HCT116 (cell line): Measurements from ENCODE around the gene GALNT2.

Experiments used
- CTCF ChIP-seq, 3 experiments: fragments of 200-600 bp in 1 of 3; sonication (generic) in 1 of 3; IDR thresholded peaks in 2 of 3; conservative IDR thresholded peaks in 1 of 3; 2 replicates each; pipeline ENCODE4 v1.5.1; 2012 to 2017; ENCODE audit warnings: low read depth in 2 of 3, low read length in 2 of 3, antibody characterized with exemption in 1 of 3, borderline replicate concordance in 1 of 3, control low read depth in 1 of 3, mild to moderate bottlenecking in 1 of 3, mixed read lengths in 1 of 3, mixed run types in 1 of 3, moderate library complexity in 1 of 3; ENCODE audit not compliant: insufficient read depth in 1 of 3
- EZH2 ChIP-seq: fragments of 200-600 bp; sonication (generic); IDR thresholded peaks from 2 replicates; pipeline ENCODE4 v1.6.1; 2017; ENCODE audit warnings: antibody characterized with exemption, mixed run types
- MAX ChIP-seq: IDR thresholded peaks from 2 replicates; pipeline ENCODE4 v1.6.1; 2012
- POLR2A ChIP-seq: IDR thresholded peaks from 2 replicates; pipeline ENCODE4 v1.7.0; 2011; ENCODE audit warnings: borderline replicate concordance; ENCODE audit not compliant: insufficient read depth, insufficient read length; ENCODE audit errors: extremely low read depth
- REST ChIP-seq: IDR thresholded peaks from 2 replicates; pipeline ENCODE4 v1.6.1; 2012; ENCODE audit warnings: low read depth
- ZNF274 ChIP-seq: fragments of 200-500 bp; sonication (Bioruptor generic); IDR thresholded peaks from 2 replicates; pipeline ENCODE4 v1.6.1; 2014; ENCODE audit warnings: mild to moderate bottlenecking, low read depth, low read length, inconsistent platforms

- TF ChIP-seq CTCF (IDR thresholded peaks at IDR 0.05 in 2 of 3, conservative IDR thresholded peaks at IDR 0.05 in 1 of 3; ENCODE audit: borderline replicate concordance in 1 of 3, insufficient read depth in 1 of 3, low read depth in 2 of 3, low read length in 2 of 3) (no peak), MAX (no peak), EZH2 (no peak), POLR2A (no peak), REST (no peak), ZNF274 (no peak)
These were observed 254.3 kb downstream of the GALNT2 start for GRCh38 chr1:230321341-230321740.
